H9 (cell line): ENCODE results near the gene GLRA2. TPM values are rescaled to one million over a fixed set of nuclear protein-coding genes. Genes with fewer than 3 reads are reported as not detected.

Experiments
- DNase-seq: peaks from one replicate; pipeline ENCODE4 v3.0.0-alpha.2; 2017
- H2AFZ ChIP-seq: one replicate; pipeline ENCODE4 v1.6.1; 2013; ENCODE audit warnings: mild to moderate bottlenecking, low read length, control low read depth, moderate library complexity
- H2AK5ac ChIP-seq: 2 replicates; pipeline ENCODE4 v1.6.1; 2013; ENCODE audit warnings: low read length, control low read depth, mixed read lengths; ENCODE audit not compliant: insufficient read length
- H2BK120ac ChIP-seq: one replicate; pipeline ENCODE4 v1.6.1; 2013; ENCODE audit warnings: low read depth, mild to moderate bottlenecking, low read length, control low read depth, inconsistent platforms; ENCODE audit not compliant: poor library complexity, severe bottlenecking
- H2BK12ac ChIP-seq: 2 replicates; pipeline ENCODE4 v1.6.1; 2013; ENCODE audit warnings: low read length, control low read depth, mixed read lengths, low read depth; ENCODE audit not compliant: insufficient read length
- H2BK15ac ChIP-seq: 2 replicates; pipeline ENCODE4 v1.6.1; 2013; ENCODE audit warnings: low read depth, low read length, control low read depth
- H2BK20ac ChIP-seq: one replicate; pipeline ENCODE4 v1.6.1; 2013; ENCODE audit warnings: low read depth, mild to moderate bottlenecking, low read length, control low read depth, inconsistent platforms; ENCODE audit not compliant: poor library complexity, severe bottlenecking
- H2BK5ac ChIP-seq: 2 replicates; pipeline ENCODE4 v1.6.1; 2013; ENCODE audit warnings: low read length, control low read depth, mixed read lengths; ENCODE audit not compliant: insufficient read length
- H3K14ac ChIP-seq: 2 replicates; pipeline ENCODE4 v1.6.1; 2013; ENCODE audit warnings: low read length, control low read depth; ENCODE audit not compliant: insufficient read depth
- H3K18ac ChIP-seq: 2 replicates; pipeline ENCODE4 v1.6.1; 2013; ENCODE audit warnings: low read depth, mild to moderate bottlenecking, mixed read lengths, low read length, control low read depth; ENCODE audit not compliant: insufficient read length
- H3K23ac ChIP-seq: 2 replicates; pipeline ENCODE4 v1.6.1; 2013; ENCODE audit warnings: low read length, control low read depth, mixed read lengths, low read depth; ENCODE audit not compliant: insufficient read length
- H3K23me2 ChIP-seq: 2 replicates; pipeline ENCODE4 v1.6.1; 2013; ENCODE audit warnings: low read depth, mild to moderate bottlenecking, mixed read lengths, low read length, control low read depth; ENCODE audit not compliant: insufficient read length, poor library complexity, severe bottlenecking
- H3K27ac ChIP-seq: 2 replicates; pipeline ENCODE4 v1.5.1; 2013; ENCODE audit warnings: low read length, control low read depth, mixed read lengths, low read depth; ENCODE audit not compliant: insufficient read length
- H3K27me3 ChIP-seq: 2 replicates; pipeline ENCODE4 v1.6.1; 2013; ENCODE audit warnings: low read length, control low read depth, inconsistent platforms; ENCODE audit not compliant: insufficient read depth
- H3K4ac ChIP-seq: 2 replicates; pipeline ENCODE4 v1.6.1; 2013; ENCODE audit warnings: low read depth, mild to moderate bottlenecking, control low read depth, inconsistent platforms, low read length, moderate library complexity
- H3K4me1 ChIP-seq: 2 replicates; pipeline ENCODE4 v1.6.1; 2013; ENCODE audit warnings: low read length, control low read depth, inconsistent platforms; ENCODE audit not compliant: insufficient read depth
- H3K4me2 ChIP-seq: 2 replicates; pipeline ENCODE4 v1.6.1; 2013; ENCODE audit warnings: low read length, control low read depth, mixed read lengths; ENCODE audit not compliant: insufficient read length, insufficient read depth
- H3K56ac ChIP-seq: 2 replicates; pipeline ENCODE4 v1.6.1; 2013; ENCODE audit warnings: low read depth, mild to moderate bottlenecking, mixed read lengths, low read length, control low read depth; ENCODE audit not compliant: insufficient read length
- H3K79me1 ChIP-seq: 2 replicates; pipeline ENCODE4 v1.6.1; 2013; ENCODE audit warnings: low read depth, mild to moderate bottlenecking, moderate library complexity, low read length, control low read depth, inconsistent platforms; ENCODE audit not compliant: insufficient read depth, poor library complexity, severe bottlenecking
- H3K79me2 ChIP-seq: 2 replicates; pipeline ENCODE4 v1.6.1; 2013; ENCODE audit warnings: low read length, control low read depth, inconsistent platforms; ENCODE audit not compliant: insufficient read depth
- H3K9ac ChIP-seq: 2 replicates; pipeline ENCODE4 v1.6.1; 2013; ENCODE audit warnings: low read length, control low read depth, mixed read lengths; ENCODE audit not compliant: insufficient read length; ENCODE audit errors: extremely low read depth
- H3K9me3 ChIP-seq: one replicate; pipeline ENCODE4 v1.6.1; 2013; ENCODE audit warnings: low read depth, low read length, inconsistent platforms; ENCODE audit not compliant: control insufficient read depth
- H3T11ph ChIP-seq: one replicate; pipeline ENCODE4 v1.6.1; 2013; ENCODE audit warnings: mild to moderate bottlenecking, low read length, control low read depth, inconsistent platforms
- H4K20me1 ChIP-seq: one replicate; pipeline ENCODE4 v1.6.1; 2013; ENCODE audit not compliant: control insufficient read depth, insufficient read length, insufficient read depth
- H4K5ac ChIP-seq: 2 replicates; pipeline ENCODE4 v1.6.1; 2013; ENCODE audit warnings: low read depth, mild to moderate bottlenecking, mixed read lengths, low read length, control low read depth; ENCODE audit not compliant: insufficient read length
- H4K8ac ChIP-seq: replicated peaks from 2 replicates; pipeline ENCODE4 v1.6.1; 2013; ENCODE audit warnings: low read length, control low read depth, mixed read lengths, low read depth; ENCODE audit not compliant: insufficient read length
- H4K91ac ChIP-seq: 2 replicates; pipeline ENCODE4 v1.6.1; 2013; ENCODE audit warnings: low read depth, mild to moderate bottlenecking, moderate library complexity, mixed read lengths, low read length, control low read depth; ENCODE audit not compliant: insufficient read length
- H3K27ac Mint-ChIP-seq, 3 experiments: 2 replicates in 2 of 3; 3 replicates in 1 of 3; pipeline ENCODE4 v1.8.0; 2020 to 2021; ENCODE audit warnings: mixed read lengths in 3 of 3, mild to moderate bottlenecking in 1 of 3, moderate library complexity in 1 of 3
- H3K27me3 Mint-ChIP-seq: 2 replicates; pipeline ENCODE4 v1.8.0; 2021; ENCODE audit warnings: low read depth, mild to moderate bottlenecking, moderate library complexity, mixed read lengths
- H3K36me3 Mint-ChIP-seq, 3 experiments: 2 replicates in 2 of 3; 3 replicates in 1 of 3; pipeline ENCODE4 v1.8.0; 2020 to 2021; ENCODE audit warnings: low read depth in 3 of 3, mixed read lengths in 3 of 3; ENCODE audit not compliant: insufficient read depth in 1 of 3
- H3K4me1 Mint-ChIP-seq, 2 experiments: 2 replicates each; pipeline ENCODE4 v1.8.0; 2020; ENCODE audit warnings: mixed read lengths in 2 of 2
- H3K4me3 Mint-ChIP-seq, 2 experiments: 2 replicates in 1 of 2; 3 replicates in 1 of 2; pipeline ENCODE4 v1.8.0; 2020 to 2021; ENCODE audit warnings: mild to moderate bottlenecking in 2 of 2, mixed read lengths in 2 of 2, moderate library complexity in 1 of 2
- H3K9me3 Mint-ChIP-seq, 2 experiments: 2 replicates in 1 of 2; 3 replicates in 1 of 2; pipeline ENCODE4 v1.8.0; 2020; ENCODE audit warnings: mild to moderate bottlenecking in 2 of 2, mixed read lengths in 2 of 2, moderate library complexity in 1 of 2
- WGBS: extraction: QIAGEN DNeasy Blood & Tissue Kit; methylation state at CpG from one replicate; pipeline ENCODE4 v1.1.7; 2013; ENCODE audit warnings: missing lambda C conversion rate, low lambda C conversion rate, mixed read lengths; ENCODE audit not compliant: insufficient read length; ENCODE audit errors: extremely low coverage; 5-methylcytosine and 5-hydroxymethylcytosine counted together
- total RNA-seq: library from RNA; stranded (reverse); gene quantifications from 2 replicates; pipeline ENCODE4 v1.2.1, GENCODE V29; 2021
- TF ChIP-seq, protein P1 (sequence below): fragments of 200-600 bp; sonication (generic); conservative IDR thresholded peaks from 3 replicates; pipeline ENCODE4 v1.8.0; 2021; ENCODE audit warnings: antibody characterized with exemption, mild to moderate bottlenecking

The GLRA2 gene
- total RNA-seq, 1 experiment from 2014 or later: not detected

- no peak overlapping the region for H2AFZ ChIP-seq
- H3K4me1 ChIP-seq: no peaks in the 10 kb centered on the region
- no peak overlapping the region for H2BK120ac ChIP-seq
- TF ChIP-seq, protein P1, sequence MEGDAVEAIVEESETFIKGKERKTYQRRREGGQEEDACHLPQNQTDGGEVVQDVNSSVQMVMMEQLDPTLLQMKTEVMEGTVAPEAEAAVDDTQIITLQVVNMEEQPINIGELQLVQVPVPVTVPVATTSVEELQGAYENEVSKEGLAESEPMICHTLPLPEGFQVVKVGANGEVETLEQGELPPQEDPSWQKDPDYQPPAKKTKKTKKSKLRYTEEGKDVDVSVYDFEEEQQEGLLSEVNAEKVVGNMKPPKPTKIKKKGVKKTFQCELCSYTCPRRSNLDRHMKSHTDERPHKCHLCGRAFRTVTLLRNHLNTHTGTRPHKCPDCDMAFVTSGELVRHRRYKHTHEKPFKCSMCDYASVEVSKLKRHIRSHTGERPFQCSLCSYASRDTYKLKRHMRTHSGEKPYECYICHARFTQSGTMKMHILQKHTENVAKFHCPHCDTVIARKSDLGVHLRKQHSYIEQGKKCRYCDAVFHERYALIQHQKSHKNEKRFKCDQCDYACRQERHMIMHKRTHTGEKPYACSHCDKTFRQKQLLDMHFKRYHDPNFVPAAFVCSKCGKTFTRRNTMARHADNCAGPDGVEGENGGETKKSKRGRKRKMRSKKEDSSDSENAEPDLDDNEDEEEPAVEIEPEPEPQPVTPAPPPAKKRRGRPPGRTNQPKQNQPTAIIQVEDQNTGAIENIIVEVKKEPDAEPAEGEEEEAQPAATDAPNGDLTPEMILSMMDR: no peak
- peaks cover 7% of the 10 kb centered on the region for H3K9me3 ChIP-seq
- no peaks in the 10 kb centered on the region for H3K27me3 Mint-ChIP-seq
- no peaks in the 10 kb centered on the region for H3K27me3 ChIP-seq
- H4K91ac ChIP-seq: no peak overlapping the region
- H3K56ac ChIP-seq: no peak overlapping the region
- H4K8ac ChIP-seq: no peak overlapping the region
- no peaks in the 10 kb centered on the region for H3K23me2 ChIP-seq
- H3K4me2 ChIP-seq: no peak overlapping the region
- no peaks in the 10 kb centered on the region for H3K79me1 ChIP-seq
- no peak overlapping the region for H4K5ac ChIP-seq
- no CpG with 5 or more reads among the region's 4 CpGs for WGBS
- no peak overlapping the region for H2BK5ac ChIP-seq
- H3K18ac ChIP-seq: no peak overlapping the region
- no peak overlapping the region for H3K4me3 Mint-ChIP-seq
- H3K27ac ChIP-seq: no peak overlapping the region
- no peak overlapping the region for H2AK5ac ChIP-seq
- no peak overlapping the region for H3K23ac ChIP-seq
- H3K4ac ChIP-seq: no peak overlapping the region
- DNase-seq: no peak
- no peaks in the 10 kb centered on the region for H4K20me1 ChIP-seq
- H3K4me1 Mint-ChIP-seq: no peaks in the 10 kb centered on the region
- no peak overlapping the region for H3T11ph ChIP-seq
- no peaks in the 10 kb centered on the region; a peak in 1 of 7 replicates for H3K36me3 Mint-ChIP-seq
- no peak overlapping the region for H2BK20ac ChIP-seq
- H3K14ac ChIP-seq: no peak overlapping the region
- H3K9me3 Mint-ChIP-seq: peaks cover 39 to 44% of the 10 kb centered on the region in 2 experiments
- H3K9ac ChIP-seq: no peak overlapping the region
- no peak overlapping the region; a peak in 1 of 7 replicates for H3K27ac Mint-ChIP-seq
- no peaks in the 10 kb centered on the region for H3K79me2 ChIP-seq
- H2BK15ac ChIP-seq: no peak overlapping the region
- no peak overlapping the region for H2BK12ac ChIP-seq
These were observed 112.6 kb downstream of the GLRA2 start for GRCh38 chrX:14641681-14642655.
